HL-60 (cell line): ENCODE data around the gene CD82.

ENCODE experiments used
- SPI1 ChIP-seq: IDR thresholded peaks from 2 replicates; pipeline ENCODE4 v1.6.1; 2012; ENCODE audit warnings: low read depth, mild to moderate bottlenecking, borderline replicate concordance
- TF ChIP-seq, protein P1 (sequence below): IDR thresholded peaks from one replicate; pipeline ENCODE4 v1.5.1; 2011; ENCODE audit warnings: low read length, control low read depth, inconsistent platforms; ENCODE audit not compliant: insufficient read depth

DNA sequence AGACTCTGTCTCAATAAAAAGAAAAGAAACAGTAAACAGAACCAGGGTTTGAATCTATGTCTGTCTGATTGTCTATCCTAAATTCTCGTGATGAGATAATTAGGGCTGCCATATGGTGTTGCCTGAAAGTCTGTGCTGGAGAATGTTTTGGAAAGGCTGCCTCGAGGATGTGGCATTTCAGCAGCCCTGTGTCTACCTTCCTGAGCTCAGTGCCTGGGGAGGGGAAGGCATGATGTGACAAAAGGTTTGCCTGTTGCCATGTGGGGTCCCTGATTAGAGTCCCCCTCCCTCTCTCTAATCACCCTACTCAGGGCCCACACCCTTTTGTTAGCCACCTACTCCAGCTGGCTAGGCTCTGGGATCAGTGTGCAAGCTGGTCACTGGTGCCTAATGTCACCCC is 15.2 kb downstream of the CD82 start:
- TF ChIP-seq, protein P1, sequence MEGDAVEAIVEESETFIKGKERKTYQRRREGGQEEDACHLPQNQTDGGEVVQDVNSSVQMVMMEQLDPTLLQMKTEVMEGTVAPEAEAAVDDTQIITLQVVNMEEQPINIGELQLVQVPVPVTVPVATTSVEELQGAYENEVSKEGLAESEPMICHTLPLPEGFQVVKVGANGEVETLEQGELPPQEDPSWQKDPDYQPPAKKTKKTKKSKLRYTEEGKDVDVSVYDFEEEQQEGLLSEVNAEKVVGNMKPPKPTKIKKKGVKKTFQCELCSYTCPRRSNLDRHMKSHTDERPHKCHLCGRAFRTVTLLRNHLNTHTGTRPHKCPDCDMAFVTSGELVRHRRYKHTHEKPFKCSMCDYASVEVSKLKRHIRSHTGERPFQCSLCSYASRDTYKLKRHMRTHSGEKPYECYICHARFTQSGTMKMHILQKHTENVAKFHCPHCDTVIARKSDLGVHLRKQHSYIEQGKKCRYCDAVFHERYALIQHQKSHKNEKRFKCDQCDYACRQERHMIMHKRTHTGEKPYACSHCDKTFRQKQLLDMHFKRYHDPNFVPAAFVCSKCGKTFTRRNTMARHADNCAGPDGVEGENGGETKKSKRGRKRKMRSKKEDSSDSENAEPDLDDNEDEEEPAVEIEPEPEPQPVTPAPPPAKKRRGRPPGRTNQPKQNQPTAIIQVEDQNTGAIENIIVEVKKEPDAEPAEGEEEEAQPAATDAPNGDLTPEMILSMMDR, result no peak
- TF ChIP-seq SPI1, result no peak
